GM23338 (cell line): ENCODE measurements around the gene CHD9.

ENCODE experiments used
- CREB1 ChIP-seq: fragments of 250-450 bp; sonication (Bioruptor Pico); IDR thresholded peaks from 2 replicates; pipeline ENCODE4 v1.5.0; 2020; ENCODE audit warnings: low read depth, mild to moderate bottlenecking, moderate library complexity
- ETS1 ChIP-seq: IDR thresholded peaks from 2 replicates; pipeline ENCODE4 v1.6.1; 2016; ENCODE audit warnings: antibody characterized with exemption
- EZH2 ChIP-seq: fragments of 200-600 bp; sonication (generic); IDR thresholded peaks from one replicate; pipeline ENCODE4 v1.8.0; 2017; ENCODE audit warnings: antibody characterized with exemption, mild to moderate bottlenecking, low read depth; ENCODE audit not compliant: unreplicated experiment
- EZH2phosphoT487 ChIP-seq: fragments of 200-600 bp; sonication (generic); IDR thresholded peaks from one replicate; pipeline ENCODE4 v1.8.1; 2018; ENCODE audit warnings: antibody characterized with exemption; ENCODE audit not compliant: unreplicated experiment
- JUNB ChIP-seq: IDR thresholded peaks from one replicate; pipeline ENCODE4 v1.6.1; 2016; ENCODE audit warnings: antibody characterized with exemption; ENCODE audit not compliant: unreplicated experiment
- POLR2AphosphoS5 ChIP-seq: IDR thresholded peaks from 2 replicates; pipeline ENCODE4 v1.6.1; 2016; ENCODE audit warnings: antibody characterized with exemption, low read depth
- STAT1 ChIP-seq: IDR thresholded peaks from one replicate; pipeline ENCODE4 v1.6.1; 2016; ENCODE audit warnings: antibody characterized with exemption; ENCODE audit not compliant: unreplicated experiment
- ZNF331 ChIP-seq: fragments of 250-450 bp; sonication (Bioruptor Pico); IDR thresholded peaks from 2 replicates; pipeline ENCODE4 v1.5.0; 2020; ENCODE audit warnings: low read depth, mild to moderate bottlenecking, moderate library complexity
- TF ChIP-seq, protein P1 (sequence below), 2 experiments: fragments of 200-600 bp in 1 of 2; sonication (generic) in 1 of 2; conservative IDR thresholded peaks; 2 replicates each; pipeline versions ENCODE4 v1.5.1 to v1.6.1; 2016 to 2017; ENCODE audit warnings: antibody characterized with exemption in 2 of 2, low read depth in 2 of 2, mild to moderate bottlenecking in 2 of 2, moderate library complexity in 1 of 2
- TF ChIP-seq, protein P2 (sequence below): IDR thresholded peaks from one replicate; pipeline ENCODE4 v1.6.1; 2018; ENCODE audit warnings: antibody characterized with exemption; ENCODE audit not compliant: unreplicated experiment
- TF ChIP-seq, protein P3 (sequence below): fragments of 250-450 bp; sonication (Bioruptor Pico); IDR thresholded peaks from 2 replicates; pipeline ENCODE4 v1.5.0; 2020; ENCODE audit warnings: mild to moderate bottlenecking, moderate library complexity

GRCh38 chr16:53040788-53041187 lies 14.0 kb upstream of the CHD9 start:
- TF ChIP-seq POLR2AphosphoS5 (no peak), STAT1 (no peak), JUNB (no peak), EZH2 (no peak), CREB1 (no peak), EZH2phosphoT487 (no peak), ZNF331 (CRISPR knock-in tag) (no peak), ETS1 (no peak)
- TF ChIP-seq, protein P1, sequence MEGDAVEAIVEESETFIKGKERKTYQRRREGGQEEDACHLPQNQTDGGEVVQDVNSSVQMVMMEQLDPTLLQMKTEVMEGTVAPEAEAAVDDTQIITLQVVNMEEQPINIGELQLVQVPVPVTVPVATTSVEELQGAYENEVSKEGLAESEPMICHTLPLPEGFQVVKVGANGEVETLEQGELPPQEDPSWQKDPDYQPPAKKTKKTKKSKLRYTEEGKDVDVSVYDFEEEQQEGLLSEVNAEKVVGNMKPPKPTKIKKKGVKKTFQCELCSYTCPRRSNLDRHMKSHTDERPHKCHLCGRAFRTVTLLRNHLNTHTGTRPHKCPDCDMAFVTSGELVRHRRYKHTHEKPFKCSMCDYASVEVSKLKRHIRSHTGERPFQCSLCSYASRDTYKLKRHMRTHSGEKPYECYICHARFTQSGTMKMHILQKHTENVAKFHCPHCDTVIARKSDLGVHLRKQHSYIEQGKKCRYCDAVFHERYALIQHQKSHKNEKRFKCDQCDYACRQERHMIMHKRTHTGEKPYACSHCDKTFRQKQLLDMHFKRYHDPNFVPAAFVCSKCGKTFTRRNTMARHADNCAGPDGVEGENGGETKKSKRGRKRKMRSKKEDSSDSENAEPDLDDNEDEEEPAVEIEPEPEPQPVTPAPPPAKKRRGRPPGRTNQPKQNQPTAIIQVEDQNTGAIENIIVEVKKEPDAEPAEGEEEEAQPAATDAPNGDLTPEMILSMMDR (conservative IDR thresholded peaks at IDR 0.05; ENCODE audit: low read depth in 2 of 2) = no peak
- TF ChIP-seq, protein P2, sequence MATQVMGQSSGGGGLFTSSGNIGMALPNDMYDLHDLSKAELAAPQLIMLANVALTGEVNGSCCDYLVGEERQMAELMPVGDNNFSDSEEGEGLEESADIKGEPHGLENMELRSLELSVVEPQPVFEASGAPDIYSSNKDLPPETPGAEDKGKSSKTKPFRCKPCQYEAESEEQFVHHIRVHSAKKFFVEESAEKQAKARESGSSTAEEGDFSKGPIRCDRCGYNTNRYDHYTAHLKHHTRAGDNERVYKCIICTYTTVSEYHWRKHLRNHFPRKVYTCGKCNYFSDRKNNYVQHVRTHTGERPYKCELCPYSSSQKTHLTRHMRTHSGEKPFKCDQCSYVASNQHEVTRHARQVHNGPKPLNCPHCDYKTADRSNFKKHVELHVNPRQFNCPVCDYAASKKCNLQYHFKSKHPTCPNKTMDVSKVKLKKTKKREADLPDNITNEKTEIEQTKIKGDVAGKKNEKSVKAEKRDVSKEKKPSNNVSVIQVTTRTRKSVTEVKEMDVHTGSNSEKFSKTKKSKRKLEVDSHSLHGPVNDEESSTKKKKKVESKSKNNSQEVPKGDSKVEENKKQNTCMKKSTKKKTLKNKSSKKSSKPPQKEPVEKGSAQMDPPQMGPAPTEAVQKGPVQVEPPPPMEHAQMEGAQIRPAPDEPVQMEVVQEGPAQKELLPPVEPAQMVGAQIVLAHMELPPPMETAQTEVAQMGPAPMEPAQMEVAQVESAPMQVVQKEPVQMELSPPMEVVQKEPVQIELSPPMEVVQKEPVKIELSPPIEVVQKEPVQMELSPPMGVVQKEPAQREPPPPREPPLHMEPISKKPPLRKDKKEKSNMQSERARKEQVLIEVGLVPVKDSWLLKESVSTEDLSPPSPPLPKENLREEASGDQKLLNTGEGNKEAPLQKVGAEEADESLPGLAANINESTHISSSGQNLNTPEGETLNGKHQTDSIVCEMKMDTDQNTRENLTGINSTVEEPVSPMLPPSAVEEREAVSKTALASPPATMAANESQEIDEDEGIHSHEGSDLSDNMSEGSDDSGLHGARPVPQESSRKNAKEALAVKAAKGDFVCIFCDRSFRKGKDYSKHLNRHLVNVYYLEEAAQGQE = no peak
- TF ChIP-seq, protein P3, sequence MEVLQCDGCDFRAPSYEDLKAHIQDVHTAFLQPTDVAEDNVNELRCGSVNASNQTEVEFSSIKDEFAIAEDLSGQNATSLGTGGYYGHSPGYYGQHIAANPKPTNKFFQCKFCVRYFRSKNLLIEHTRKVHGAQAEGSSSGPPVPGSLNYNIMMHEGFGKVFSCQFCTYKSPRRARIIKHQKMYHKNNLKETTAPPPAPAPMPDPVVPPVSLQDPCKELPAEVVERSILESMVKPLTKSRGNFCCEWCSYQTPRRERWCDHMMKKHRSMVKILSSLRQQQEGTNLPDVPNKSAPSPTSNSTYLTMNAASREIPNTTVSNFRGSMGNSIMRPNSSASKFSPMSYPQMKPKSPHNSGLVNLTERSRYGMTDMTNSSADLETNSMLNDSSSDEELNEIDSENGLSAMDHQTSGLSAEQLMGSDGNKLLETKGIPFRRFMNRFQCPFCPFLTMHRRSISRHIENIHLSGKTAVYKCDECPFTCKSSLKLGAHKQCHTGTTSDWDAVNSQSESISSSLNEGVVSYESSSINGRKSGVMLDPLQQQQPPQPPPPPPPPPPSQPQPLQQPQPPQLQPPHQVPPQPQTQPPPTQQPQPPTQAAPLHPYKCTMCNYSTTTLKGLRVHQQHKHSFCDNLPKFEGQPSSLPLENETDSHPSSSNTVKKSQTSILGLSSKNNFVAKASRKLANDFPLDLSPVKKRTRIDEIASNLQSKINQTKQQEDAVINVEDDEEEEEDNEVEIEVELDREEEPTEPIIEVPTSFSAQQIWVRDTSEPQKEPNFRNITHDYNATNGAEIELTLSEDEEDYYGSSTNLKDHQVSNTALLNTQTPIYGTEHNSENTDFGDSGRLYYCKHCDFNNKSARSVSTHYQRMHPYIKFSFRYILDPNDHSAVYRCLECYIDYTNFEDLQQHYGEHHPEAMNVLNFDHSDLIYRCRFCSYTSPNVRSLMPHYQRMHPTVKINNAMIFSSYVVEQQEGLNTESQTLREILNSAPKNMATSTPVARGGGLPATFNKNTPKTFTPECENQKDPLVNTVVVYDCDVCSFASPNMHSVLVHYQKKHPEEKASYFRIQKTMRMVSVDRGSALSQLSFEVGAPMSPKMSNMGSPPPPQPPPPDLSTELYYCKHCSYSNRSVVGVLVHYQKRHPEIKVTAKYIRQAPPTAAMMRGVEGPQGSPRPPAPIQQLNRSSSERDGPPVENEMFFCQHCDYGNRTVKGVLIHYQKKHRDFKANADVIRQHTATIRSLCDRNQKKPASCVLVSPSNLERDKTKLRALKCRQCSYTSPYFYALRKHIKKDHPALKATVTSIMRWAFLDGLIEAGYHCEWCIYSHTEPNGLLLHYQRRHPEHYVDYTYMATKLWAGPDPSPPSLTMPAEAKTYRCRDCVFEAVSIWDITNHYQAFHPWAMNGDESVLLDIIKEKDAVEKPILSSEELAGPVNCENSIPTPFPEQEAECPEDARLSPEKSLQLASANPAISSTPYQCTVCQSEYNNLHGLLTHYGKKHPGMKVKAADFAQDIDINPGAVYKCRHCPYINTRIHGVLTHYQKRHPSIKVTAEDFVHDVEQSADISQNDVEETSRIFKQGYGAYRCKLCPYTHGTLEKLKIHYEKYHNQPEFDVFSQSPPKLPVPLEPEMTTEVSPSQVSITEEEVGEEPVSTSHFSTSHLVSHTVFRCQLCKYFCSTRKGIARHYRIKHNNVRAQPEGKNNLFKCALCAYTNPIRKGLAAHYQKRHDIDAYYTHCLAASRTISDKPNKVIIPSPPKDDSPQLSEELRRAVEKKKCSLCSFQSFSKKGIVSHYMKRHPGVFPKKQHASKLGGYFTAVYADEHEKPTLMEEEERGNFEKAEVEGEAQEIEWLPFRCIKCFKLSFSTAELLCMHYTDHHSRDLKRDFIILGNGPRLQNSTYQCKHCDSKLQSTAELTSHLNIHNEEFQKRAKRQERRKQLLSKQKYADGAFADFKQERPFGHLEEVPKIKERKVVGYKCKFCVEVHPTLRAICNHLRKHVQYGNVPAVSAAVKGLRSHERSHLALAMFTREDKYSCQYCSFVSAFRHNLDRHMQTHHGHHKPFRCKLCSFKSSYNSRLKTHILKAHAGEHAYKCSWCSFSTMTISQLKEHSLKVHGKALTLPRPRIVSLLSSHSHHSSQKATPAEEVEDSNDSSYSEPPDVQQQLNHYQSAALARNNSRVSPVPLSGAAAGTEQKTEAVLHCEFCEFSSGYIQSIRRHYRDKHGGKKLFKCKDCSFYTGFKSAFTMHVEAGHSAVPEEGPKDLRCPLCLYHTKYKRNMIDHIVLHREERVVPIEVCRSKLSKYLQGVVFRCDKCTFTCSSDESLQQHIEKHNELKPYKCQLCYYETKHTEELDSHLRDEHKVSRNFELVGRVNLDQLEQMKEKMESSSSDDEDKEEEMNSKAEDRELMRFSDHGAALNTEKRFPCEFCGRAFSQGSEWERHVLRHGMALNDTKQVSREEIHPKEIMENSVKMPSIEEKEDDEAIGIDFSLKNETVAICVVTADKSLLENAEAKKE = no peak
